GM21390 (cell line): ENCODE results near the gene KLF5.
"Not testable (repeated sequence)": the region's sequence is repeated elsewhere in the genome, so short reads cannot be mapped to it uniquely, and the experiment has no call there.

Source experiments
- ATAC-seq: cut with Tn5 transposase; IDR thresholded peaks from one replicate; pipeline ENCODE4 v1.9.1; 2021; ENCODE audit not compliant: unreplicated experiment

Gene KLF5

DNA sequence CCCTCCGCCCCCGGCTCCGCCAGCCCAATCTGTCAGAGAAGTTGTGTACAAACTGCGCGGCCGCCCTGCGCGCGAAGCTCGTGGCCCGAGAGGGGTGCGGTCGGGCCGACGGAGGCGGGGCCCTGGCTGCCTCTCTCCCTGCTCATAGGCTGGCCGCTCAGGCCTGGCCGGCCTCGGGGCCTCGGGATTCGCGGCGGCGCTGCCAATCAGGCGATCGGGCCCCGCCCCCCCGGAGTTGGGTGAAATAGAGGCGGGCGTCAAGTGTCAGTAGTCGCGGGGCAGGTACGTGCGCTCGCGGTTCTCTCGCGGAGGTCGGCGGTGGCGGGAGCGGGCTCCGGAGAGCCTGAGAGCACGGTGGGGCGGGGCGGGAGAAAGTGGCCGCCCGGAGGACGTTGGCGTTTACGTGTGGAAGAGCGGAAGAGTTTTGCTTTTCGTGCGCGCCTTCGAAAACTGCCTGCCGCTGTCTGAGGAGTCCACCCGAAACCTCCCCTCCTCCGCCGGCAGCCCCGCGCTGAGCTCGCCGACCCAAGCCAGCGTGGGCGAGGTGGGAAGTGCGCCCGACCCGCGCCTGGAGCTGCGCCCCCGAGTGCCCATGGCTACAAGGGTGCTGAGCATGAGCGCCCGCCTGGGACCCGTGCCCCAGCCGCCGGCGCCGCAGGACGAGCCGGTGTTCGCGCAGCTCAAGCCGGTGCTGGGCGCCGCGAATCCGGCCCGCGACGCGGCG is at the start of gene KLF5:
KLF5 (plus strand) TSS at position 270 of the 724 bp plus-strand sequence; CDS start at position 593, 323 bp downstream.
- ATAC-seq: peak; percentile 93

GRCh38 chr13:73011751-73012150 is 47.1 kb upstream of the KLF5 start:
- ATAC-seq: no peak

DNA sequence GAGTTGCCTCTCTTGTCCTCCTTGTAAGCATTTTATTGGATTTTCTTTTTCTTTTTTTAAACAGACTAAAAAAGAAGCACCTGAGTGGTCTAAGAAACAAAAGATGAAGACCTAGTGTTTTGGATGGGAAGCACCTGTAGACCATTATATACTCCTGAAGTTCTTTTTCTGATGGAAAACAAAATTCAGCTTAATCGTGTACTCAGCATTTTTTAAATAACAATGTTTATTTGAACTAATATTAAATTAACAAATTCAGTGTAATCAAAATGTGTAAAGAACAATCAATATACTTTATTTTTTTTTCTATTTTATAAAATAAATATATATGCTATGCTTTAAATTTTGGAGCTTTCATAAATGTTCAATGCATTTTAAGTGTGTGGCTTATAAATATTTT is 43.0 kb upstream of the KLF5 start:
- ATAC-seq: no peak

DNA sequence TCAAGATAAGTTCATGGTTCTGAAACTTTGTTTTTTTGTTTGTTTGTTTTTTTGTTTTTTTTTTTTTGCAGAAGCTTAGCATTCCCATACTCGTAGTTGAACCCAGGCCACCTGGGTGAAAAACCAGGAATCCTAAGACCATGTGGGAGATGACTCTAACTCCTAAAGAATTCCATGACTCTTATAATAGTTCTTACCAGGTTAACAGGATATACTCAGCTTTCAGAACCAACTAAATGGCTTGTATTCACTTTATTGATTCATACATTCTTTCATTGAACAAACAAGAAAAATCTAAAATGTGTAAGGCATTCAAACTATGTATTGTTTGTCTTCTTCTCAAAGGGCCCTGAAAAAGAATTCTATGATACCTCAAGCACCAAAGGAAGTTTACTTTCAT is 40.5 kb upstream of the KLF5 start:
- no peak for ATAC-seq

- peak; percentile 54 for ATAC-seq
Observed at GRCh38 chr13:73025217-73026012, 33.4 kb upstream of the KLF5 start.

DNA sequence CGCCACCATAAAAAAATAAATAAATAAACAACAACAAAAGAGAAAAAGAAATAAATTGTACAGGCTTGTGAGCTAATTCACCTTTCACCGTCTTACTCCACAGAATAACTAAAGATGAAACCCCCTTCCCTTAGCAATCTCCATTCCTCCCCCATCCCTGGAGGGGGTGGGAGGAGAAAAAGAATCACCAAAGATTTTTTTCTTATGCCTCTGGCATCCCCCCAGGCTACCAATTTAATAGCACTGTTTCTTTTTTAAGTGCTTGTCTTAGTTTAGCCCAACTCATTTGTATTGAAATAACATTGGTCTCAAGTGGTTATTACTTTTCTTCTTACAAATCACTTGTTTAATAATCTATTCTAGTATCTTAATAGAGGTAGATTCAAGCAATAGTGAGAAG is 23.9 kb upstream of the KLF5 start:
- no peak for ATAC-seq

DNA sequence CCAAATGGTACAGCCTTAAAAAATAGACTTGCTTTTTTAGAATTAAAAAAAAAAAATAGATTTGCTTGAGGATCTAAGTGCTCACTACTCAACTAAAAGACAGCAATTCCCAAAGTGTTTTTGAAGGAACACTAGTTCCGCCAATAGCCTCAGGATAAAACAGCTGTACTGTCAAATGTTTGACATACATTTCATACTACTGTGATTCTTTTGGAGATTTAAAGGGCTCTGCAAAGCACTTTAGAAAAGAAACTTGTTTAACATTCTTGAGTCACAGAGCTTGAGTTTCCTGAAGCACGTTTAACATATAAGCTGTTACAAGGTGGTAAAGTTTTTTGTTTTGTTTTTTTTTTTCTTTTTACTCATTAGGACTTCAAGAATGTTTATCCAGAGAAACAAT is 23.1 kb upstream of the KLF5 start:
- no peak for ATAC-seq

DNA sequence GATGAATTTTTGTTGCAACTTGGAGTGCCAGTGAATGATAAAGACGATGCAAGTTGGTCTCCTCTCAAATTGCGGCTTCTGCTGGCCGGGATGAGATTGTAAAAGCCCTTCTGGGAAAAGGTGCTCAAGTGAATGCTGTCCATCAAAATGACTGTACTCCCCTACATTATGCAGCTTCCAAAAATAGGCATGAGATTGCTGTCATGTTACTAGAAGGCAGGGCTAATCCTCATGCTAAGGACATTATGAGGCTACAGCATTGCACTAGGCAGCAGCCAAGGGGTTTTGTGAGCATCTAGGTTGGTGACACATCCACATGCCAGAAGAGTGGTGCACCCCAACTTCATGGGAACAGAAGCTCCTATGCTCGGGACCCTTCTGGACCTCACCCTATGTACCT is 22.2 kb upstream of the KLF5 start:
- ATAC-seq: no peak

DNA sequence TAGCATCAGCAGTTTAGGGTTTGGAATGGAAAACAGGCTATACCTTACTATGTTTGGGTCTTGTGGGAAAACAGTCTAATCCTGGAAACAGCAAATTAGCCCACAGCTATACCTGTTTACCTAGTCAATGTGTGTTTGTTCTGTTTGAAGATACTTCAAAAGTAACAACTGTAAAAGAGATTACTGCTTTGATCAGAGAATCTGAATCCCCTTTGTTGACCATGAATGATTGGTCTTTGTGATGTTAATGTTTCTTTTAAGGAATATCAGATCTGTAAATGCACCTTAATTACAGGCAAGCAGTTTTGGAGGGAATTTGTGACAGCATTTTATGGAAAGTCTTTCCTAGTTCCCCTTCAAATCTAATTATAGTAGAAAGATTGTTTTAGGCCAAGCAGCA is 20.7 kb upstream of the KLF5 start:
- ATAC-seq: no peak

- ATAC-seq: no peak
Observed at GRCh38 chr13:73039201-73040108, 19.4 kb upstream of the KLF5 start.

GRCh38 chr13:73040484-73040883 is 18.3 kb upstream of the KLF5 start:
- no peak for ATAC-seq

GRCh38 chr13:73040968-73041596 is 17.7 kb upstream of the KLF5 start:
- ATAC-seq: no peak

DNA sequence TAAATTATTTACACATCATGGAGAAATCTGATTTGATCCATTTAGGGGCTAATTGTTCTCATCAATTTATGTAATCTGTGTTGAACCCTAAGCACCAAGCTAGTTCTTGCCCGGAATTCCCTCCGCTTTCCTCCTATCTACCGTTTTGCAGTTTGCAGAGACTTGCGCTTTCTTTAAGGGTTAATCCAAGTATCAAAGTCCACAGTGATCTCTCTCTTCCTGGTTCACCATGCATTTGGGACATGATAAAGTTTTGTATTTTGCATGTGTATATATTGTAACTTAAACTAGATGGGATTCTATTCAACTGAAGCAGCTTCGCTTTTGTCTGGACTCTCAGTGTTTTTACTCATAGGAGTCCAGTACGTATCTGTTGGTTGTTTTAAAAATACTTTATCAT is 13.8 kb upstream of the KLF5 start:
- ATAC-seq: no peak

GRCh38 chr13:73048615-73049014 is 10.2 kb upstream of the KLF5 start:
- ATAC-seq: not testable (repeated sequence)

GRCh38 chr13:73054712-73055111 is 4.1 kb upstream of the KLF5 start:
- ATAC-seq: no peak

- no peak for ATAC-seq
Observed at GRCh38 chr13:73055813-73056564, 2.8 kb upstream of the KLF5 start.

- no peak for ATAC-seq
Observed at GRCh38 chr13:73056565-73056962, 2.2 kb upstream of the KLF5 start.

DNA sequence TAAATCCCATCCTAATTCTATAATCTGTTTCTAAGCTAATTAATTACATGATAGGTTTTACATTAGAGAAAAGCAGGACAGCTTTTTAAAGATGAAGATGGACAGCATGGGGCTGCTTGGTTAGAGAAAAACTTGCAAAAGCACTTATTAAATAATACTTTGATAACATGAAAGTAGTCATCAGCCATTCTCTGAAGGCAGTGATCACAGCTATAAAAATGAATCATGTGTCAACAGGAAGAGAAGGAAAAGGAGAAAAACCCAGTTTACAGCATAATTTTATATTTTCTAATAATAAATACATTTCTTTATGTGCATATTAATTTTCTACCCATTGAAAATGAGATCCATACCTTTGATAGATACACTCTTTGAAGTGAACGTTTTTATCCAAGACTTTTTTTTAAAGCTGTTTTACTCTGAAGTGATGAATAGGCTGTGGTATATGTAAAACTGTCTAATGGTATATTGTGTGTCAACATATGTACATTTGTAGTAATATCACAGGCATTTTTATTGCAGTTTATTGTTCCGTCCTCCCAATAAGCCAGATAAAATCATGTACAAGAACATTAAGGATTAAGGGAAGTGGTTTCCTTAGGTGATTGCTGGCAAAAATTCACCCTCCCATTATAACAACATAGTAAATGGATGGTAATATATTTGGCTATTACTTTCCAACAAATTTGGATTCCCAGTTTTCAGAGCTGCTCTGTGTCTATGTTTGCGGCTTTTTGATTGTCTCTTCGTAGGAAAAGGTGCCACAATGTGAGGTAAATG is 1.3 kb upstream of the KLF5 start:
- no peak for ATAC-seq

- no peak for ATAC-seq
Observed at GRCh38 chr13:73058064-73058313, 816 bp upstream of the KLF5 start.

- ATAC-seq: peak; percentile 22
Observed at GRCh38 chr13:73058432-73058735, 421 bp upstream of the KLF5 start.
